Ascending aorta (tissue), 2 donors: Measurements from ENCODE around the gene MGAT5. TPM values are rescaled to one million over a fixed set of nuclear protein-coding genes. Genes with fewer than 3 reads are reported as not detected.

Experiments
- DNase-seq, 2 donors: peaks; one replicate each; pipeline ENCODE4 v3.0.0-alpha.2; 2019; ENCODE audit warnings: low spot score in 2 of 2
- H3K27ac ChIP-seq, 2 donors: fragments of 200-600 bp; sonication (generic); one replicate each; pipeline ENCODE4 v1.5.1; 2016 to 2017; ENCODE audit warnings: mild to moderate bottlenecking in 1 of 2
- H3K27me3 ChIP-seq: fragments of 200-600 bp; sonication (generic); one replicate; pipeline ENCODE4 v1.5.1; 2017
- H3K36me3 ChIP-seq, 2 donors: fragments of 200-600 bp; sonication (generic); one replicate each; pipeline ENCODE4 v1.5.1; 2016
- H3K4me1 ChIP-seq, 2 donors: fragments of 200-600 bp; sonication (generic); one replicate each; pipeline ENCODE4 v1.5.1; 2016 to 2017; ENCODE audit warnings: mild to moderate bottlenecking in 1 of 2
- H3K4me3 ChIP-seq, 2 donors: fragments of 200-600 bp; sonication (generic); one replicate each; pipeline ENCODE4 v1.5.1; 2016 to 2017; ENCODE audit warnings: mild to moderate bottlenecking in 1 of 2
- H3K9me3 ChIP-seq, 2 donors: fragments of 200-600 bp; sonication (generic); one replicate each; pipeline ENCODE4 v1.5.1; 2016
- intact Hi-C: fragments of 100-400 bp; cut with DNase I; formaldehyde crosslinking; loops from one replicate; pipeline ENCODE4 v1.15.1; 2023
- total RNA-seq: library from RNA; depleted of rRNA; stranded (reverse); fragments of >200 nt; gene quantifications from one replicate; pipeline ENCODE4 v1.1.0, GENCODE V29; 2016
- TF ChIP-seq, protein P1 (sequence below), 3 experiments: fragments of 200-600 bp in 2 of 3; fragments of 450-650 bp in 1 of 3; sonication (generic) in 2 of 3; IDR thresholded peaks; one replicate each; pipeline ENCODE4 v1.5.1; 2016 to 2019; ENCODE audit warnings: antibody characterized with exemption in 3 of 3, mild to moderate bottlenecking in 1 of 3, moderate library complexity in 1 of 3

The MGAT5 gene
- total RNA-seq, 1 donor from 2014 or later: 15.4 TPM

- H3K9me3 ChIP-seq: no peaks in the 10 kb centered on the region
- intact Hi-C loops: no loop called here
- H3K4me3 ChIP-seq: no peak overlapping the region
- DNase-seq: no peak
- no peaks in the 10 kb centered on the region for H3K27me3 ChIP-seq
- peaks cover 0 to 7% of the 10 kb centered on the region in 2 donors for H3K36me3 ChIP-seq
- TF ChIP-seq, protein P1, sequence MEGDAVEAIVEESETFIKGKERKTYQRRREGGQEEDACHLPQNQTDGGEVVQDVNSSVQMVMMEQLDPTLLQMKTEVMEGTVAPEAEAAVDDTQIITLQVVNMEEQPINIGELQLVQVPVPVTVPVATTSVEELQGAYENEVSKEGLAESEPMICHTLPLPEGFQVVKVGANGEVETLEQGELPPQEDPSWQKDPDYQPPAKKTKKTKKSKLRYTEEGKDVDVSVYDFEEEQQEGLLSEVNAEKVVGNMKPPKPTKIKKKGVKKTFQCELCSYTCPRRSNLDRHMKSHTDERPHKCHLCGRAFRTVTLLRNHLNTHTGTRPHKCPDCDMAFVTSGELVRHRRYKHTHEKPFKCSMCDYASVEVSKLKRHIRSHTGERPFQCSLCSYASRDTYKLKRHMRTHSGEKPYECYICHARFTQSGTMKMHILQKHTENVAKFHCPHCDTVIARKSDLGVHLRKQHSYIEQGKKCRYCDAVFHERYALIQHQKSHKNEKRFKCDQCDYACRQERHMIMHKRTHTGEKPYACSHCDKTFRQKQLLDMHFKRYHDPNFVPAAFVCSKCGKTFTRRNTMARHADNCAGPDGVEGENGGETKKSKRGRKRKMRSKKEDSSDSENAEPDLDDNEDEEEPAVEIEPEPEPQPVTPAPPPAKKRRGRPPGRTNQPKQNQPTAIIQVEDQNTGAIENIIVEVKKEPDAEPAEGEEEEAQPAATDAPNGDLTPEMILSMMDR (IDR thresholded peaks at IDR 0.05): no peak
- H3K27ac ChIP-seq: no peak overlapping the region
- peaks cover 0 to 15% of the 10 kb centered on the region in 2 donors for H3K4me1 ChIP-seq
Measured at GRCh38 chr2:134359367-134360081, 105.7 kb downstream of the MGAT5 start.

DNA sequence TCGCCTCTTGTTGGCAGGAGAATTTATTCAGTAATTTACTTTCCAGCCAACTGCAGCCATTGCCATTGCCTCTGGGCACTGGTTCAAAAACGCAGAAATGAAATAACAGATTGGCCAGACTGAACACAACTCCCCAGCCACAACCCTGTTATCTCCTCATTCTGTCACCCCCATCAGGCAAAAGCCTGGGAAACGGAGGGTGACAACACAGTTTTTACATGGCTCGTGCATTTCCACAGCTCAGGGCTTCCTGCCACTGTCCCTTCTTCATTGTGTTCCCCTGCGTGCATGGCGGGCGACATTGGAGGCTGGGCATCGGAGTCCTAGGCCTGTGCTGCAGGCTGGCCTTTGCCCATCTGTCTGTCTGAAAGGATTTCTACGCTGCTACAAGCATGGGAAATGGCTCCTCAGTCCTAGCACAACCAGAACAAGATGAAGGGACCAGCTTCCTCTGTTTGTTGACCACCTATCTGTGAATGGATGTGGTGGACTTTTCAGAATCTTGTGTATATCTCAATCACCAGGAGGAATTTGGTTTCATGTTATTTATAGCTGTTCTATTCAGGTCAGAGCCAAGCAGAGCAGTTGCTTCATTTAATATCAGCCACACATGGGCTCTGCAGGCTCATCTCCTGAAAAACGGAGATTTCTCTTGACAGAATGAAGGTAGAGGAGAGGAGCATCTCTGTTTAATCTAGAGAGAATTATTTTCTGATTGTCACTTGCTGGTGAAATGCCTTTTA is 107.0 kb downstream of the MGAT5 start:
- peaks cover 0 to 15% of the 10 kb centered on the region in 2 donors for H3K4me1 ChIP-seq
- H3K9me3 ChIP-seq: no peaks in the 10 kb centered on the region
- TF ChIP-seq, protein P1 (IDR thresholded peaks at IDR 0.05): no peak
- no peaks in the 10 kb centered on the region for H3K27me3 ChIP-seq
- peak overlapping the region; percentile 64 for H3K27ac ChIP-seq
- peaks cover 0 to 7% of the 10 kb centered on the region in 2 donors for H3K36me3 ChIP-seq
- intact Hi-C loops: no loop called here
- DNase-seq: no peak
- peak overlapping the region; percentile 9 to 20 for H3K4me3 ChIP-seq

DNA sequence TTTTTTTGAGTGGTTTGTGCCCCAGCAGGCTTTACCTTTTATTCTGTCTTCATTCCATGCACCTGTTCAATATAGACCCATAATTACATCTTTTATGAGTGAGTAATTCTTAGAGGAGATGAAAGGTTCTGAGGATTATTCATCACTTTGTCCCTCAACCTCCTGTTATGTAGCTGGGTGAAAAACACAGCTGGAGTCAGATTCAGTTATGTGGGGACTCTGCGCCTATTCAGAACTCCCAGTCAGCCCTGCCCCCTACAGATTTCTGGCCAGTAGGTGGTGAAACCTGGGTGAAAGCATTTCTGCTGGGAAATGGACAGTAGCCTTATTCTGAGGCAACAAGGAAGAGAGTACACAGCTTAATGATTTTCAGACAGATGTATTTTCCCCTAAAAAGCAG is 107.8 kb downstream of the MGAT5 start:
- peak overlapping the region in 1 of 2 donors; percentile 64 for H3K27ac ChIP-seq
- no peaks in the 10 kb centered on the region for H3K9me3 ChIP-seq
- intact Hi-C loops: no loop called here
- TF ChIP-seq, protein P1 (IDR thresholded peaks at IDR 0.05): no peak
- DNase-seq: no peak
- H3K4me1 ChIP-seq: peaks cover 0 to 15% of the 10 kb centered on the region in 2 donors
- H3K27me3 ChIP-seq: no peaks in the 10 kb centered on the region
- H3K4me3 ChIP-seq: no peak overlapping the region
- peaks cover 0 to 7% of the 10 kb centered on the region in 2 donors for H3K36me3 ChIP-seq

- H3K9me3 ChIP-seq: no peaks in the 10 kb centered on the region
- no peak overlapping the region for H3K27ac ChIP-seq
- TF ChIP-seq, protein P1 (IDR thresholded peaks at IDR 0.05): no peak
- H3K36me3 ChIP-seq: peaks cover 0 to 7% of the 10 kb centered on the region in 2 donors
- no peak for DNase-seq
- intact Hi-C loops: no loop called here
- no peak overlapping the region for H3K4me3 ChIP-seq
- H3K27me3 ChIP-seq: no peaks in the 10 kb centered on the region
- H3K4me1 ChIP-seq: peaks cover 0 to 15% of the 10 kb centered on the region in 2 donors
Measured at GRCh38 chr2:134362152-134362668, 108.3 kb downstream of the MGAT5 start.

GRCh38 chr2:134362740-134363139 is 108.9 kb downstream of the MGAT5 start:
- no peak for DNase-seq
- H3K4me1 ChIP-seq: peaks cover 4 to 19% of the 10 kb centered on the region in 2 donors
- H3K4me3 ChIP-seq: no peak overlapping the region
- H3K27ac ChIP-seq: no peak overlapping the region
- H3K9me3 ChIP-seq: no peaks in the 10 kb centered on the region
- H3K36me3 ChIP-seq: peaks cover 0 to 7% of the 10 kb centered on the region in 2 donors
- intact Hi-C loops: no loop called here
- H3K27me3 ChIP-seq: no peaks in the 10 kb centered on the region
- TF ChIP-seq, protein P1 (IDR thresholded peaks at IDR 0.05): no peak
